ENCODE measurements around the gene PRKAG2. TPM values are rescaled to one million over a fixed set of nuclear protein-coding genes. Genes with fewer than 3 reads are reported as not detected.

The PRKAG2 gene
- total and polyA plus RNA-seq, 10 donors: 15.8 to 50.9 (median 32.8) TPM

DNA sequence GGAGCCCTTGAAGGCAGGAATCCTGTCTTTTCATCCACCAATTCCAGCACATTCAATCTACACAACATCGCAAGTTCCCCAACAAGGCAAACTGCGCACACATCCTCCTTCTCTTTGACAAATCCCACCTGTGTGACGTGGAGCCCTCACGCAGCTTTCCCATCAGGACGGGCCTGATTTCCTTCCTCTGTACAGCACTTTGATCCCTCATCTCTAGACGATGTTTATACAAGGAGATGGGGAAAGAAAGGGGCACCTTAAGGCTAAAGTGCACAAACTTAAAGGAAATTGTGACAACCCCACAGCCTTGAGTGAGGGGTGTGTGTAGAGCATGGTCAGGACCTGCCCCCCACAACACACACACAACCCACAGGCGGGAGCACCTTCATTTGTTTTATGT, 97.2 kb downstream of the PRKAG2 start:
- no peaks in the 10 kb centered on the region for H3K9me3 ChIP-seq
- no peak overlapping the region for H3K27ac ChIP-seq
- intact Hi-C loops (cut with DNase I; ENCODE audit: low total_unique reads): loop anchor here (5.0 to 10.0 kb wide), 2 partner anchors 153 to 245 kb away; partner anchors contain the start of gene GALNT11
- H3K4me1 ChIP-seq: peaks cover 0 to 14% (median 12%) of the 10 kb centered on the region in 6 donors
- TF ChIP-seq, protein P1, sequence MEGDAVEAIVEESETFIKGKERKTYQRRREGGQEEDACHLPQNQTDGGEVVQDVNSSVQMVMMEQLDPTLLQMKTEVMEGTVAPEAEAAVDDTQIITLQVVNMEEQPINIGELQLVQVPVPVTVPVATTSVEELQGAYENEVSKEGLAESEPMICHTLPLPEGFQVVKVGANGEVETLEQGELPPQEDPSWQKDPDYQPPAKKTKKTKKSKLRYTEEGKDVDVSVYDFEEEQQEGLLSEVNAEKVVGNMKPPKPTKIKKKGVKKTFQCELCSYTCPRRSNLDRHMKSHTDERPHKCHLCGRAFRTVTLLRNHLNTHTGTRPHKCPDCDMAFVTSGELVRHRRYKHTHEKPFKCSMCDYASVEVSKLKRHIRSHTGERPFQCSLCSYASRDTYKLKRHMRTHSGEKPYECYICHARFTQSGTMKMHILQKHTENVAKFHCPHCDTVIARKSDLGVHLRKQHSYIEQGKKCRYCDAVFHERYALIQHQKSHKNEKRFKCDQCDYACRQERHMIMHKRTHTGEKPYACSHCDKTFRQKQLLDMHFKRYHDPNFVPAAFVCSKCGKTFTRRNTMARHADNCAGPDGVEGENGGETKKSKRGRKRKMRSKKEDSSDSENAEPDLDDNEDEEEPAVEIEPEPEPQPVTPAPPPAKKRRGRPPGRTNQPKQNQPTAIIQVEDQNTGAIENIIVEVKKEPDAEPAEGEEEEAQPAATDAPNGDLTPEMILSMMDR (IDR thresholded peaks at IDR 0.05 in 8 of 11, conservative IDR thresholded peaks at IDR 0.05 in 3 of 11): no peak
- no peak for TF ChIP-seq POLR2A (IDR thresholded peaks at IDR 0.05)
- TF ChIP-seq POLR2AphosphoS5 (IDR thresholded peaks at IDR 0.05): no peak
- DNase-seq: no peak
- WGBS, 5 donors: 86 to 98% (median 91%) methylated on average over 7 of the region's 7 CpGs
- H3K36me3 ChIP-seq: peaks cover 0 to 51% (median 0%) of the 10 kb centered on the region in 6 donors
- no peaks in the 10 kb centered on the region for H3K27me3 ChIP-seq (replicated peaks in 1 of 7)
- no peak overlapping the region for H3K4me3 ChIP-seq

DNA sequence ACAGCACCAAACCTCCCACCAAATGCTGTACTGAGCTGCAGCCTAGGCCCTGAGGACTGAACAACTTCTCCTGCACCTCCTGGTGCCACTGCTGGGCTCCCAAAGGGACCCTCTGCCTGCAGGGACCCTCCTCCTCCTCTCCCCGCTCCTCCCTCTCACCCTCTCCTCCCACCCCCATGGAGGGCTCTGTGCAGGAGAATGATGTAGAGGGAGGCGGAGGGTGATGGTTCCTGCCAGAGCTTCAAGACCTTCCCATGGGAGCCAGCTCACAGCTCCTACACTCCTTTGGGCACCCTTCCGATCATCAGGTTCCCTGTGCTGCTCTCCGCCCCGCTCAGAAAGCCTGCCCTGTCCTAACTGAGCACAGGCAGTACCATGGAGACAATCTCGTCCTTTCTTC, 97.7 kb downstream of the PRKAG2 start:
- 90 to 96% (median 95%) methylated on average over 6 of the region's 6 CpGs for WGBS, 5 donors
- DNase-seq: peak; percentile 29
- H3K27me3 ChIP-seq (replicated peaks in 1 of 7): no peaks in the 10 kb centered on the region
- H3K27ac ChIP-seq: no peak overlapping the region
- intact Hi-C loops (cut with DNase I; ENCODE audit: low total_unique reads): loop anchor here (10.0 kb wide), 1 partner anchor 246 kb away; the partner anchor contains the start of gene GALNT11
- H3K36me3 ChIP-seq: peaks cover 0 to 48% (median 0%) of the 10 kb centered on the region in 6 donors
- no peaks in the 10 kb centered on the region for H3K9me3 ChIP-seq
- no peak for TF ChIP-seq POLR2AphosphoS5 (IDR thresholded peaks at IDR 0.05)
- TF ChIP-seq, protein P1 (IDR thresholded peaks at IDR 0.05 in 8 of 11, conservative IDR thresholded peaks at IDR 0.05 in 3 of 11): no peak
- H3K4me1 ChIP-seq: peaks cover 0 to 14% (median 12%) of the 10 kb centered on the region in 6 donors
- no peak overlapping the region for H3K4me3 ChIP-seq

DNA sequence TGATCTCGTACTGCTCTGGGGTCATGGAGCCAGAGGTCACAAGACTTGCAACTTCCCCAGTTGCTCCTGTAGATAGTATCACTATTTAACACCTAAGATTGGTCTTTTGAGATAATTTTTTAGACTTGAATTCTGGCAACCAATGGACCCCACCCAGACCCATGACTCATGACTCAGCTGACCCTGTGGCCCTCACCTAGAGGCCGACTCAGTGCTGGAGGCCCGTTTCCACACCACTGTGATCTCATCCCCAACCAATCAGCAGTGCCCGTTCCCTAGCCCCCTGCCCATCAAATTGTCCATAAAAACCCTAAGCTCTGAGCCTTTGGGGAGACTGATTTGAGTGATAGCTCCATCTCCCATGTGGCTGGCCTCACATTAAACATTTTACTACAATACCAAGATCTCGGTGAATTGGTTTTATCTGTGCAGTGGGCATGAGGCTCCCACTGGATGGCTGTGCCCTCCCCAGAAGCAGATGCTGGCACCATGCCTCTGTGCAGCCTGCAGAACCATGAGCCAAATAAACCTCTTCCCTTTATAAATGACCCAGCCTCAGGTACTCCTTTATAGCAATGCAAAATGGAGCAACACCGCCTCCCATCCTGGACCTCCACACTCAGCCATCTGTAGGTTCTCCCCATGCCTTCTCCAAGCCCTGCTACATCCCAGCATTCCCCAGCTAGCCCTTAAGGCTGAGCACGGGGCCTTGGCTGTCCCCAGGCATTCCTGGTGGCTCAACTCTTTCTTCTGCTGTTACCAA, 98.8 kb downstream of the PRKAG2 start:
- Histone ChIP-seq H3K27ac (no peak overlapping the region), H3K4me1 (peaks cover 0 to 9% (median 8%) of the 10 kb centered on the region in 6 donors), H3K9me3 (no peaks in the 10 kb centered on the region), H3K36me3 (peaks cover 0 to 52% (median 0%) of the 10 kb centered on the region in 6 donors), H3K4me3 (no peak overlapping the region), H3K27me3 (replicated peaks in 1 of 7) (no peaks in the 10 kb centered on the region)
- DNase-seq: peak; percentile 30
- TF ChIP-seq, protein P1 (IDR thresholded peaks at IDR 0.05 in 8 of 11, conservative IDR thresholded peaks at IDR 0.05 in 3 of 11): no peak
- TF ChIP-seq POLR2A (IDR thresholded peaks at IDR 0.05) (no peak), POLR2AphosphoS5 (IDR thresholded peaks at IDR 0.05) (no peak)
- intact Hi-C loops (cut with DNase I; ENCODE audit: low total_unique reads): loop anchor here (10.0 kb wide), 1 partner anchor 247 kb away; the partner anchor contains the start of gene GALNT11
- whole genome bisulfite sequencing, 5 donors: 86 to 93% (median 90%) methylated on average over 7 of the region's 7 CpGs

DNA sequence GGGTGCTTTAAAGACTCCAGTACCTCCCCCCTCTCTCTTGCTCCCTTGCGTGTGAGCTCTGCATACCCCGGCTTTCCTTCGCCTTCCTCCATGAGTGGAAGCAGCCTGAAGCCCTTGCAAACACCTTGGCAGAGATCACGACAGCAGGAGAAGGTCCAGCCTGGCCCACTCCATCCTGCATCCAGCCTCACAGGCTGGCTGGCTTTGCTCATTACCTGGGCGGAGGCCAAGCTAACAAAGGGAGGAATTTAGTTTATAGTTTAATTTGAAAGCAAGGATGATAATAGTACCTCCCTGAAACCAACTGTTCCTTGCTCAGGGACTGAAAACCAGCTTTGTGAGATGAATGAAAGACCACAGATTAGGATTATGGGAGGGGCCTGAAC, 99.4 kb downstream of the PRKAG2 start:
- TF ChIP-seq, protein P1 (IDR thresholded peaks at IDR 0.05 in 8 of 11, conservative IDR thresholded peaks at IDR 0.05 in 3 of 11): no peak
- TF ChIP-seq POLR2A (IDR thresholded peaks at IDR 0.05) (no peak), POLR2AphosphoS5 (IDR thresholded peaks at IDR 0.05) (no peak)
- H3K4me1 ChIP-seq: peaks cover 0 to 3% (median 2%) of the 10 kb centered on the region in 6 donors
- intact Hi-C loops (cut with DNase I; ENCODE audit: low total_unique reads): loop anchor here (10.0 kb wide), 1 partner anchor 247 kb away; the partner anchor contains the start of gene GALNT11

More for the DNA sequence above, 99.4 kb downstream of the PRKAG2 start:
- WGBS, 5 donors: 89 to 97% (median 96%) methylated on average over 5 of the region's 5 CpGs
- peaks cover 0 to 53% (median 0%) of the 10 kb centered on the region in 6 donors for H3K36me3 ChIP-seq
- no peaks in the 10 kb centered on the region for H3K27me3 ChIP-seq (replicated peaks in 1 of 7)
- no peak overlapping the region for H3K27ac ChIP-seq
- no peak for DNase-seq
- no peaks in the 10 kb centered on the region for H3K9me3 ChIP-seq
- no peak overlapping the region for H3K4me3 ChIP-seq
